K562 (cell line): ENCODE measurements around the gene KNDC1. TPM values are rescaled to one million over a fixed set of nuclear protein-coding genes. Genes with fewer than 3 reads are reported as not detected.

Experiments used
- ATAC-seq: fragments of 200-7000 bp; cut with Tn5 transposase; 3 replicates; pipeline ENCODE4 v1.9.1; 2020; ENCODE audit warnings: moderate library complexity
- BruUV-seq: library from RNA; stranded (reverse); fragments of 400-500 nt; replicated peaks from 2 replicates; lab custom pipeline; 2021; lab: Mats Ljungman, UMichigan
- CTCF ChIA-PET: fragments of 300-600 bp; formaldehyde crosslinking; extraction: SDS; loops from one replicate; lab custom pipeline; 2021; ENCODE audit warnings: low intra/inter-chr PET ratio; lab: Yijun Ruan, JAX
- POLR2A ChIA-PET: fragments of 300-600, 350-650 bp; sonication (Branson Sonifier 250); formaldehyde crosslinking; extraction: SDS; loops from one replicate; lab custom pipeline; 2021; ENCODE audit warnings: antibody characterized with exemption, inconsistent platforms; lab: Yijun Ruan, JAX
- DNase-seq, 4 experiments: peaks; one replicate each; pipeline versions ENCODE4 v3.0.0 to v3.0.0-alpha.2; 2011 to 2018; ENCODE audit warnings: low spot score in 3 of 4, mixed read lengths in 3 of 4; ENCODE audit errors: extremely low read depth in 1 of 4
- FAIRE-seq: peaks from 2 replicates; lab custom pipeline; 2011; peaks lifted over from hg19 to GRCh38; lab: Jason Lieb, UNC
- H2AFZ ChIP-seq: 2 replicates; pipeline ENCODE4 v1.6.0; 2011; ENCODE audit warnings: low read depth, low read length, control low read depth, inconsistent platforms
- H3K27ac ChIP-seq: fragments of 200-600 bp; 3 replicates; pipeline ENCODE4 v1.8.0; 2011; ENCODE audit warnings: low read depth, mild to moderate bottlenecking, control low read depth, inconsistent platforms, low read length, moderate library complexity, mixed read lengths; ENCODE audit errors: extremely low read depth
- H3K27me3 ChIP-seq, 2 experiments: fragments of 300-600 bp in 1 of 2; 2 replicates in 1 of 2; 3 replicates in 1 of 2; pipeline versions ENCODE4 v1.6.0 to v1.8.0; 2011; ENCODE audit warnings: inconsistent platforms in 2 of 2, low read length in 2 of 2, mild to moderate bottlenecking in 1 of 2, mixed read lengths in 1 of 2, moderate library complexity in 1 of 2; ENCODE audit not compliant: control insufficient read depth in 2 of 2, insufficient read depth in 2 of 2
- H3K36me3 ChIP-seq: fragments of 300-600 bp; 3 replicates; pipeline ENCODE4 v1.8.0; 2011; ENCODE audit warnings: mild to moderate bottlenecking, low read length, inconsistent platforms; ENCODE audit not compliant: control insufficient read depth, insufficient read depth
- H3K4me1 ChIP-seq, 2 experiments: fragments of 200-600 bp in 1 of 2; replicated peaks in 1 of 2; 2 replicates in 1 of 2; 3 replicates in 1 of 2; pipeline versions ENCODE4 v1.5.1 to v1.8.0; 2011; ENCODE audit warnings: inconsistent platforms in 2 of 2, low read length in 2 of 2, mild to moderate bottlenecking in 1 of 2, mixed read lengths in 1 of 2, moderate library complexity in 1 of 2; ENCODE audit not compliant: control insufficient read depth in 2 of 2, insufficient read depth in 2 of 2
- H3K4me2 ChIP-seq: 2 replicates; pipeline ENCODE4 v1.6.1; 2011; ENCODE audit warnings: low read length, control low read depth, inconsistent platforms, mixed read lengths; ENCODE audit not compliant: insufficient read depth
- H3K4me3 ChIP-seq: fragments of 200-600 bp; sonication (generic), shearing (Covaris generic); 2 replicates; pipeline ENCODE4 v1.5.1; 2016; ENCODE audit warnings: control low read depth, inconsistent platforms
- H3K79me2 ChIP-seq: fragments of 200-600 bp; 3 replicates; pipeline ENCODE4 v1.8.0; 2011; ENCODE audit warnings: low read length, inconsistent platforms; ENCODE audit not compliant: control insufficient read depth, insufficient read depth
- H3K9ac ChIP-seq, 2 experiments: 2 replicates each; pipeline versions ENCODE4 v1.6.0 to v1.6.1; 2011; ENCODE audit warnings: low read depth in 2 of 2, low read length in 2 of 2, control low read depth in 1 of 2, inconsistent platforms in 1 of 2, mild to moderate bottlenecking in 1 of 2, mixed read lengths in 1 of 2; ENCODE audit not compliant: insufficient read depth in 1 of 2
- H3K9me1 ChIP-seq: one replicate; pipeline ENCODE4 v1.6.0; 2011; ENCODE audit warnings: inconsistent platforms, mild to moderate bottlenecking, low read length, moderate library complexity; ENCODE audit not compliant: control insufficient read depth, insufficient read depth
- H3K9me3 ChIP-seq: replicated peaks from 2 replicates; pipeline ENCODE4 v1.5.1; 2011; ENCODE audit warnings: low read depth, low read length, inconsistent platforms; ENCODE audit not compliant: control insufficient read depth, insufficient read depth
- H4K20me1 ChIP-seq: replicated peaks from 2 replicates; pipeline ENCODE4 v1.6.1; 2011; ENCODE audit warnings: low read length, inconsistent platforms, mixed read lengths; ENCODE audit not compliant: control insufficient read depth, insufficient read depth
- CCAR2 ChIP-seq: fragments of 200-400 bp; formaldehyde crosslinking; IDR thresholded peaks from 2 replicates; pipeline ENCODE4 v1.6.1; 2017; ENCODE audit warnings: mild to moderate bottlenecking, low read depth, low read length
- CTCFL ChIP-seq: IDR thresholded peaks from 2 replicates; pipeline ENCODE4 v1.6.1; 2011; ENCODE audit warnings: borderline replicate concordance, low read depth, mild to moderate bottlenecking, moderate library complexity, low read length; ENCODE audit not compliant: insufficient read depth, poor library complexity, severe bottlenecking
- GTF3C2 ChIP-seq: IDR thresholded peaks from 3 replicates; pipeline ENCODE4 v1.6.1; 2011; ENCODE audit warnings: borderline replicate concordance, mild to moderate bottlenecking, moderate library complexity; ENCODE audit not compliant: insufficient read length; ENCODE audit errors: extremely low read depth
- KLF6 ChIP-seq: fragments of 250-450 bp; sonication (Bioruptor Pico); IDR thresholded peaks from 2 replicates; pipeline ENCODE4 v1.4.0; 2020; ENCODE audit warnings: mild to moderate bottlenecking, moderate library complexity, borderline replicate concordance
- L3MBTL2 ChIP-seq: fragments of 450-650 bp; IDR thresholded peaks from 2 replicates; pipeline ENCODE4 v1.6.1; 2016; ENCODE audit warnings: mild to moderate bottlenecking, moderate library complexity
- NCOA6 ChIP-seq: fragments of 450-650 bp; IDR thresholded peaks from 2 replicates; pipeline ENCODE4 v1.6.1; 2017; ENCODE audit warnings: mild to moderate bottlenecking
- NFATC3 ChIP-seq: fragments of 450-650 bp; IDR thresholded peaks from 2 replicates; pipeline ENCODE4 v1.6.1; 2017; ENCODE audit warnings: mild to moderate bottlenecking
- RBBP5 ChIP-seq: fragments of 200-600 bp; sonication (generic); IDR thresholded peaks from 2 replicates; pipeline ENCODE4 v1.6.1; 2012; ENCODE audit warnings: borderline replicate concordance, mild to moderate bottlenecking, low read length, control low read depth, inconsistent platforms; ENCODE audit not compliant: insufficient read depth, poor library complexity, severe bottlenecking
- RBFOX2 ChIP-seq: fragments of 200-400 bp; formaldehyde crosslinking; IDR thresholded peaks from 2 replicates; pipeline ENCODE4 v1.6.1; 2017; ENCODE audit warnings: low read depth, mild to moderate bottlenecking, low read length, moderate library complexity
- SMARCA4 ChIP-seq: fragments of 450-650 bp; IDR thresholded peaks from 2 replicates; pipeline ENCODE4 v1.6.1; 2016
- SRSF7 ChIP-seq: fragments of 200-400 bp; formaldehyde crosslinking; optimal IDR thresholded peaks from 2 replicates; pipeline ENCODE3; 2017; ENCODE audit warnings: mild to moderate bottlenecking, low read depth, low read length
- TGIF2 ChIP-seq: sonication (generic); formaldehyde crosslinking; IDR thresholded peaks from 2 replicates; pipeline ENCODE4 v1.8.1; 2022; ENCODE audit warnings: mild to moderate bottlenecking, missing genetic modification reagents, moderate library complexity
- ZKSCAN8 ChIP-seq: fragments of 200-800 bp; sonication (Bioruptor generic); IDR thresholded peaks from 2 replicates; pipeline ENCODE4 v1.6.1; 2016; ENCODE audit warnings: missing genetic modification characterization, missing compliant biosample characterization
- ZNF408 ChIP-seq: fragments of 250-450 bp; sonication (Bioruptor Pico); IDR thresholded peaks from 2 replicates; pipeline ENCODE4 v1.4.0; 2020; ENCODE audit warnings: low read depth, mild to moderate bottlenecking, moderate library complexity
- WGBS: fragments of 100-300 bp; shearing (Covaris generic); methylation state at CpG from one replicate; pipeline ENCODE4 v1.1.6; 2016; ENCODE audit warnings: low coverage, mixed read lengths; ENCODE audit not compliant: insufficient coverage; ENCODE audit errors: missing lambda C conversion rate; 5-methylcytosine and 5-hydroxymethylcytosine counted together
- in situ Hi-C: fragments of 300-500 bp; cut with MboI; formaldehyde crosslinking; loops from 4 replicates; pipeline ENCODE4 v1.15.0; 2018; ENCODE audit warnings: inconsistent platforms, mixed read lengths
- intact Hi-C: fragments of 100-400 bp; cut with micrococcal nuclease; formaldehyde crosslinking; loops from 2 replicates; pipeline ENCODE4 v1.14.2; 2022
- polyA plus RNA-seq, 8 experiments: library from polyadenylated mRNA; depleted of rRNA in 4 of 8; stranded (reverse) in 5 of 8; unstranded in 3 of 8; fragments of >200 nt; fragmentation: Nextera tagmentation in 2 of 8; fragmentation: Illumina TruSeq in 1 of 8; extraction: Ambion mirVana in 2 of 8; extraction: Trizol in 1 of 8; gene quantifications; 2 replicates each; pipeline versions ENCODE4 v1.2.1 to v1.2.3, GENCODE V29; 2011 to 2014; ENCODE audit warnings: inconsistent platforms in 1 of 8, missing spikeins in 1 of 8
- total RNA-seq, 7 experiments: library from RNA; depleted of rRNA in 6 of 7; stranded (reverse); fragments of >200 nt in 6 of 7; fragmentation: Illumina TruSeq in 2 of 7; extraction: Trizol in 2 of 7; gene quantifications; 2 replicates each; pipeline versions ENCODE4 v1.2.1 to v1.2.3, GENCODE V29; 2011 to 2021; ENCODE audit warnings: low replicate concordance in 1 of 7
- TF ChIP-seq, protein P1 (sequence below): fragments of 450-650 bp; IDR thresholded peaks from 2 replicates; pipeline ENCODE4 v1.6.1; 2016; ENCODE audit warnings: missing biosample characterization, missing genetic modification characterization

The KNDC1 gene
- total and polyA plus RNA-seq, 9 of the 15 experiments (the other 6 are each of a cell fraction or from before 2014, with no cell fraction given) = 0.07 to 0.26 (median 0.11) TPM; not detected in 6

DNA sequence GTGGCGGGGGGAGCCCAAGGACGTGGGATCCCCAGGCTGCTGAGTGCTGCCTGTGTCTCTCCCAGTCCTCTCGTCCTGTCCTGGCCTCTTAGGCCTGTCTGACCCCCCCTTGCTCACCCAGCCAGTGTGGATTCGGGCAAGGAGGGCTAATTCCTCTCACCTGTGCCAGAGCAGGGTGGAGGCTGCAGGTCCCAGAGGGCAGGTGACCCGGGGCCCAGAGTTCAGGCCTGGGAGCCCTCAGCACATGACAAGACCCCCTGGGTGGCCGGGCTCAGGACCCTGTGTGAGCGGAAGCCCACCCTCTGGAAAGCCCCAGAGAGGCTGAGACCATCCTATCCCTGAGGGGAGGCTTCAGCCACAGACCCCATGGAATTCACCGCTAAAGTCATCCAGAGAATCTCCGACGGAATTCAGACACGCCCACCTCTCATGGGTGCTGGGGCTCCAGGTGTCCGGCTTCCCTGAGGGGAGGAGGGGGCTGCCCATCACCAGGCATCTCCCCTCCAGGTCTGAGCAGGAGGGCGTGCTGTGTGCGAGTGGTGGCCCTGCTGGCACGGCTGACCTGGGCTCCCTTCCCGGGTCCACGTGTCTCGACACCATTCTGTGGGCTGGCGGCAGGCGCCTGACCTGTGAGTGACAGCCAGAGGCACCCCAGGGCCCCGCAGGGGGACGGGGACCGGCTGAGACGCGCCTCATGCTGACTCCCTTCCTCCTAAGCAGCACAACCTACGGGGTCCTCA is 5.0 kb downstream of the KNDC1 start:
- H3K79me2 ChIP-seq = no peaks in the 10 kb centered on the region
- intact Hi-C loops (no loop called here), in situ Hi-C loops (no loop called here)
- H3K4me1 ChIP-seq = peaks cover 0 to 42% of the 10 kb centered on the region in 2 experiments; a peak in 3 of 5 replicates
- H3K36me3 ChIP-seq = no peaks in the 10 kb centered on the region
- H4K20me1 ChIP-seq = no peaks in the 10 kb centered on the region
- ChIA-PET POLR2A (interaction anchor here (0.6 kb wide), 2 partner anchors 17 to 62 kb away, joined by 3 to 5 read pairs; no protein-coding TSS in a partner anchor), CTCF (no interaction called here)
- H3K27me3 ChIP-seq = peaks cover 3 to 73% of the 10 kb centered on the region in 2 experiments; a peak in 2 of 5 replicates
- no peaks in the 10 kb centered on the region for H3K9me1 ChIP-seq
- no peak overlapping the region for H3K9ac ChIP-seq
- H3K4me3 ChIP-seq = no peak overlapping the region
- H2AFZ ChIP-seq = no peak overlapping the region
- no peak for DNase-seq
- H3K27ac ChIP-seq = no peak overlapping the region
- no peak for ATAC-seq
- BruUV-seq = no TSS peak
- FAIRE-seq = no peak
- no peak overlapping the region for H3K4me2 ChIP-seq
- no peaks in the 10 kb centered on the region for H3K9me3 ChIP-seq
- WGBS = 3% methylated on average over 15 of the region's 26 CpGs
- TF ChIP-seq SRSF7 (no peak), L3MBTL2 (no peak), RBBP5 (no peak), RBFOX2 (no peak), KLF6 (CRISPR knock-in tag) (no peak), NFATC3 (no peak), CCAR2 (no peak), NCOA6 (no peak), ZNF408 (CRISPR knock-in tag) (no peak), CTCFL (no peak), TGIF2 (CRISPR knock-in tag) (no peak), GTF3C2 (no peak), SMARCA4 (no peak), ZKSCAN8 (CRISPR knock-in tag) (no peak)
- TF ChIP-seq, protein P1, sequence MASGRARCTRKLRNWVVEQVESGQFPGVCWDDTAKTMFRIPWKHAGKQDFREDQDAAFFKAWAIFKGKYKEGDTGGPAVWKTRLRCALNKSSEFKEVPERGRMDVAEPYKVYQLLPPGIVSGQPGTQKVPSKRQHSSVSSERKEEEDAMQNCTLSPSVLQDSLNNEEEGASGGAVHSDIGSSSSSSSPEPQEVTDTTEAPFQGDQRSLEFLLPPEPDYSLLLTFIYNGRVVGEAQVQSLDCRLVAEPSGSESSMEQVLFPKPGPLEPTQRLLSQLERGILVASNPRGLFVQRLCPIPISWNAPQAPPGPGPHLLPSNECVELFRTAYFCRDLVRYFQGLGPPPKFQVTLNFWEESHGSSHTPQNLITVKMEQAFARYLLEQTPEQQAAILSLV (tag) = no peak
